ENCODE results near the gene MRPL32. TPM values are rescaled to one million over a fixed set of nuclear protein-coding genes. Genes with fewer than 3 reads are reported as not detected.

MRPL32 gene
- total RNA-seq, 1 experiment from 2014 or later, result 52.8 TPM

DNA sequence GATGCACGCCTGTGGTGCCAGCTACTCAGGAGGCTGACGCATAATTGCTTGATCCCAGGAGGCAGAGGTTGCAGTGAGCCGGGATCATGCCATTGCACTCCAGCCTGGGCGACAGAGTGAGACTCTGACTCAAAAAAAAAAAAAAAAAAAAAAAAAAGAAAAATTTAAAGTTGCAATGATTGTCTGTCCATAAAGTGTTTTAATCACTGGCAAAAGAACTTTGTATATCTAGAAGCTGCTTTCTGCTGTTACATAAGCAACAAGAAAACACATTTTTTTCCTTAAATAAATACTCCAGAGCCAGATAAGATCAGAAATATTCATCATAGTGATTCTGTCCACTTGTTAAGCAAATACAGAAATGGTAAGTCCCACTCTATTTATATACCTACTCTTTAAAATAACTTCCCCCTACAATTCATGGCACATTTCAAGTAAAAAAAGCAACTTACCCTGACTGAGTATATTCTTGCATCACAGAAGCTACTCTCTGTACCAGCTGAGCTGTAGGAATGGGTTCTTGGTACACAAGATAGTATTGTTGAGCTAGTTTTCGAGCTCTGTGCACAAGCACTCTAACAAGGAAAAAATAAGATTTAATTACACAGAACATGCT is 7.8 kb upstream of the MRPL32 start:
- in situ Hi-C loops (cut with HindIII; ENCODE audit: low pct_unique_long_range_greater_than_20kb, low sequenced_read_pairs) (no loop called here), intact Hi-C loops (cut with micrococcal nuclease; ENCODE audit: unreplicated experiment) (no loop called here)
- H3K4me3 ChIP-seq (ENCODE audit: low read depth in 2 of 2, low read length in 2 of 2), result no peak overlapping the region
- ChIA-PET POLR2A (no interaction called here), CTCF (no interaction called here)
- TF ChIP-seq TCF7L2 (IDR thresholded peaks at IDR 0.05; ENCODE audit: low read depth, low read length), result no peak
- TF ChIP-seq SIN3A (IDR thresholded peaks at IDR 0.05; ENCODE audit: borderline replicate concordance, insufficient read depth, low read depth, low read length), result no peak
- TF ChIP-seq, protein P1, sequence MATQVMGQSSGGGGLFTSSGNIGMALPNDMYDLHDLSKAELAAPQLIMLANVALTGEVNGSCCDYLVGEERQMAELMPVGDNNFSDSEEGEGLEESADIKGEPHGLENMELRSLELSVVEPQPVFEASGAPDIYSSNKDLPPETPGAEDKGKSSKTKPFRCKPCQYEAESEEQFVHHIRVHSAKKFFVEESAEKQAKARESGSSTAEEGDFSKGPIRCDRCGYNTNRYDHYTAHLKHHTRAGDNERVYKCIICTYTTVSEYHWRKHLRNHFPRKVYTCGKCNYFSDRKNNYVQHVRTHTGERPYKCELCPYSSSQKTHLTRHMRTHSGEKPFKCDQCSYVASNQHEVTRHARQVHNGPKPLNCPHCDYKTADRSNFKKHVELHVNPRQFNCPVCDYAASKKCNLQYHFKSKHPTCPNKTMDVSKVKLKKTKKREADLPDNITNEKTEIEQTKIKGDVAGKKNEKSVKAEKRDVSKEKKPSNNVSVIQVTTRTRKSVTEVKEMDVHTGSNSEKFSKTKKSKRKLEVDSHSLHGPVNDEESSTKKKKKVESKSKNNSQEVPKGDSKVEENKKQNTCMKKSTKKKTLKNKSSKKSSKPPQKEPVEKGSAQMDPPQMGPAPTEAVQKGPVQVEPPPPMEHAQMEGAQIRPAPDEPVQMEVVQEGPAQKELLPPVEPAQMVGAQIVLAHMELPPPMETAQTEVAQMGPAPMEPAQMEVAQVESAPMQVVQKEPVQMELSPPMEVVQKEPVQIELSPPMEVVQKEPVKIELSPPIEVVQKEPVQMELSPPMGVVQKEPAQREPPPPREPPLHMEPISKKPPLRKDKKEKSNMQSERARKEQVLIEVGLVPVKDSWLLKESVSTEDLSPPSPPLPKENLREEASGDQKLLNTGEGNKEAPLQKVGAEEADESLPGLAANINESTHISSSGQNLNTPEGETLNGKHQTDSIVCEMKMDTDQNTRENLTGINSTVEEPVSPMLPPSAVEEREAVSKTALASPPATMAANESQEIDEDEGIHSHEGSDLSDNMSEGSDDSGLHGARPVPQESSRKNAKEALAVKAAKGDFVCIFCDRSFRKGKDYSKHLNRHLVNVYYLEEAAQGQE (IDR thresholded peaks at IDR 0.05; ENCODE audit: insufficient read depth in 1 of 2, low read depth in 2 of 2, low read length in 1 of 2), result no peak
- no peak for TF ChIP-seq POLR2AphosphoS5 (IDR thresholded peaks at IDR 0.05; ENCODE audit: low read depth, low read length)
- TF ChIP-seq, protein P2, sequence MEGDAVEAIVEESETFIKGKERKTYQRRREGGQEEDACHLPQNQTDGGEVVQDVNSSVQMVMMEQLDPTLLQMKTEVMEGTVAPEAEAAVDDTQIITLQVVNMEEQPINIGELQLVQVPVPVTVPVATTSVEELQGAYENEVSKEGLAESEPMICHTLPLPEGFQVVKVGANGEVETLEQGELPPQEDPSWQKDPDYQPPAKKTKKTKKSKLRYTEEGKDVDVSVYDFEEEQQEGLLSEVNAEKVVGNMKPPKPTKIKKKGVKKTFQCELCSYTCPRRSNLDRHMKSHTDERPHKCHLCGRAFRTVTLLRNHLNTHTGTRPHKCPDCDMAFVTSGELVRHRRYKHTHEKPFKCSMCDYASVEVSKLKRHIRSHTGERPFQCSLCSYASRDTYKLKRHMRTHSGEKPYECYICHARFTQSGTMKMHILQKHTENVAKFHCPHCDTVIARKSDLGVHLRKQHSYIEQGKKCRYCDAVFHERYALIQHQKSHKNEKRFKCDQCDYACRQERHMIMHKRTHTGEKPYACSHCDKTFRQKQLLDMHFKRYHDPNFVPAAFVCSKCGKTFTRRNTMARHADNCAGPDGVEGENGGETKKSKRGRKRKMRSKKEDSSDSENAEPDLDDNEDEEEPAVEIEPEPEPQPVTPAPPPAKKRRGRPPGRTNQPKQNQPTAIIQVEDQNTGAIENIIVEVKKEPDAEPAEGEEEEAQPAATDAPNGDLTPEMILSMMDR (IDR thresholded peaks at IDR 0.05), result no peak
- DNase-seq (ENCODE audit: low read depth, low spot score), result no peak
- peaks cover 61% of the 10 kb centered on the region for H3K36me3 ChIP-seq (ENCODE audit: control insufficient read depth, insufficient read depth, low read length)
- no peak overlapping the region for H3K27ac ChIP-seq (ENCODE audit: low read length)
- ATAC-seq, result no peak
- BruUV-seq (replicated peaks), result no TSS peak
- H3K9me3 ChIP-seq (ENCODE audit: control insufficient read depth, insufficient read depth, low read depth, low read length), result no peaks in the 10 kb centered on the region
- no peaks in the 10 kb centered on the region for H3K27me3 ChIP-seq (ENCODE audit: control insufficient read depth, insufficient read depth, low read length)
- peaks cover 6% of the 10 kb centered on the region for H3K4me1 ChIP-seq (ENCODE audit: control insufficient read depth, insufficient read depth, low read length)

DNA sequence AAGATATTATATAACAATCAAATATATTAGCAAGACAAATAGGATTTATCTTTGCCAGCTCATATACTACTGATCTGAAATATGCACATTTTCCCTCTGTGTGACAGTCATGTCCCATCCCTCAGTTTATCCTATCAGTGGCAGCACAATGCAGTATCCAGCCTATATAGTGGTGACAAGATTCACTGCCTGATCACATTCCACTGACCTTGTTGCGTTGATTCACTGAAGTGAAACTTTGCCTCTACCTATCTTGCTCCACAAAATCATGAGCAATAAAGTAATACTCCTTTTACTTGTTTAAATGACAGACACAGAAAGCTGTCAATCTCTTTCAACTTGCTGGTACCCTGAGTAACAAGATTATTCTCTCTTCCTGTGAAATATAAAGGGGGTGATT is 6.5 kb upstream of the MRPL32 start:
- CTCF ChIA-PET, result no interaction called here
- in situ Hi-C loops (cut with HindIII; ENCODE audit: low pct_unique_long_range_greater_than_20kb, low sequenced_read_pairs), result no loop called here
- no peak for ATAC-seq
- Histone ChIP-seq H3K27ac (ENCODE audit: low read length) (no peak overlapping the region), H3K4me3 (ENCODE audit: low read depth in 2 of 2, low read length in 2 of 2) (no peak overlapping the region), H3K27me3 (ENCODE audit: control insufficient read depth, insufficient read depth, low read length) (no peaks in the 10 kb centered on the region), H3K9me3 (ENCODE audit: control insufficient read depth, insufficient read depth, low read depth, low read length) (no peaks in the 10 kb centered on the region), H3K36me3 (ENCODE audit: control insufficient read depth, insufficient read depth, low read length) (peaks cover 48% of the 10 kb centered on the region), H3K4me1 (ENCODE audit: control insufficient read depth, insufficient read depth, low read length) (peaks cover 19% of the 10 kb centered on the region)
- TF ChIP-seq, protein P1 (IDR thresholded peaks at IDR 0.05; ENCODE audit: insufficient read depth in 1 of 2, low read depth in 2 of 2, low read length in 1 of 2), result no peak
- TF ChIP-seq SIN3A (IDR thresholded peaks at IDR 0.05; ENCODE audit: borderline replicate concordance, insufficient read depth, low read depth, low read length) (no peak), POLR2AphosphoS5 (IDR thresholded peaks at IDR 0.05; ENCODE audit: low read depth, low read length) (no peak), TCF7L2 (IDR thresholded peaks at IDR 0.05; ENCODE audit: low read depth, low read length) (no peak)
- TF ChIP-seq, protein P2 (IDR thresholded peaks at IDR 0.05), result no peak
- POLR2A ChIA-PET, result no interaction called here
- intact Hi-C loops (cut with micrococcal nuclease; ENCODE audit: unreplicated experiment), result no loop called here
- no TSS peak for BruUV-seq (replicated peaks)
- DNase-seq (ENCODE audit: low read depth, low spot score), result no peak
